ENCODE measurements around the gene AMDHD1.
"Not testable (repeated sequence)": the region's sequence is repeated elsewhere in the genome, so short reads cannot be mapped to it uniquely, and the experiment has no call there.

AMDHD1 gene

GRCh38 chr12:95966287-95966870 lies 23.2 kb downstream of the AMDHD1 start (continued):
- TF ChIP-seq CTCF (tag by site-specific recombination; IDR thresholded peaks at IDR 0.05) = no peak

GRCh38 chr12:95967301-95967700 lies 24.2 kb downstream of the AMDHD1 start:
- CTCF ChIA-PET = interaction anchor here (2.9 kb wide), 1 partner anchor 48 kb away, joined by 17 read pairs; no protein-coding TSS in a partner anchor

GRCh38 chr12:95969116-95969515 lies 26.0 kb downstream of the AMDHD1 start:
- H3K9me3 ChIP-seq (ENCODE audit: control insufficient read depth, insufficient read depth, low read depth, low read length); CTCF ChIA-PET; H3K4me3 ChIP-seq (ENCODE audit: low read depth, low read length); H3K27ac ChIP-seq (ENCODE audit: extremely low read depth, low read depth, low read length); H3K4me1 ChIP-seq (ENCODE audit: control insufficient read depth, insufficient read depth, low read length); POLR2A ChIA-PET; H3K36me3 ChIP-seq (ENCODE audit: control insufficient read depth in 2 of 2, insufficient read depth in 1 of 2, low read length in 2 of 2): not testable (repeated sequence)

More at GRCh38 chr12:95967301-95967700, 24.2 kb downstream of the AMDHD1 start:
- POLR2A ChIA-PET = no interaction called here
- Histone ChIP-seq H3K4me1 (ENCODE audit: control insufficient read depth, insufficient read depth, low read length) (no peaks in the 10 kb centered on the region), H3K27ac (ENCODE audit: extremely low read depth, low read depth, low read length) (no peak overlapping the region), H3K36me3 (ENCODE audit: control insufficient read depth in 2 of 2, insufficient read depth in 1 of 2, low read length in 2 of 2) (no peaks in the 10 kb centered on the region), H3K4me3 (ENCODE audit: low read depth, low read length) (no peak overlapping the region), H3K9me3 (ENCODE audit: control insufficient read depth, insufficient read depth, low read depth, low read length) (no peaks in the 10 kb centered on the region)
- TF ChIP-seq ZNF26 (tag by site-specific recombination; IDR thresholded peaks at IDR 0.05) (no peak), ZFHX2 (tag by site-specific recombination; conservative IDR thresholded peaks at IDR 0.05) (no peak), ZNF48 (tag by site-specific recombination; IDR thresholded peaks at IDR 0.05) (no peak), ZNF23 (tag by site-specific recombination; IDR thresholded peaks at IDR 0.05; ENCODE audit: borderline replicate concordance) (no peak), ZNF391 (tag by site-specific recombination; IDR thresholded peaks at IDR 0.05; ENCODE audit: borderline replicate concordance, low read depth) (no peak), ZNF10 (tag by site-specific recombination; IDR thresholded peaks at IDR 0.05) (no peak), PRDM6 (tag by site-specific recombination; IDR thresholded peaks at IDR 0.05) (no peak), ZNF2 (tag by site-specific recombination; IDR thresholded peaks at IDR 0.05) (no peak), ZNF768 (tag by site-specific recombination; IDR thresholded peaks at IDR 0.05) (no peak), ZNF791 (tag by site-specific recombination; IDR thresholded peaks at IDR 0.05) (no peak), ZNF354C (tag by site-specific recombination; IDR thresholded peaks at IDR 0.05; ENCODE audit: borderline replicate concordance, low read depth) (no peak)

- Histone ChIP-seq H3K9me3 (ENCODE audit: control insufficient read depth, insufficient read depth, low read depth, low read length) (no peaks in the 10 kb centered on the region), H3K27ac (ENCODE audit: extremely low read depth, low read depth, low read length) (no peak overlapping the region), H3K4me1 (ENCODE audit: control insufficient read depth, insufficient read depth, low read length) (no peaks in the 10 kb centered on the region), H3K36me3 (ENCODE audit: control insufficient read depth in 2 of 2, insufficient read depth in 1 of 2, low read length in 2 of 2) (no peaks in the 10 kb centered on the region), H3K4me3 (ENCODE audit: low read depth, low read length) (no peak overlapping the region)
- CTCF ChIA-PET = no interaction called here
- POLR2A ChIA-PET = interaction anchor here (0.7 kb wide), 1 partner anchor 270 kb away, joined by 9 read pairs; no protein-coding TSS in a partner anchor
- TF ChIP-seq PRDM10 (tag by site-specific recombination; IDR thresholded peaks at IDR 0.05) (no peak), KLF10 (tag by site-specific recombination; IDR thresholded peaks at IDR 0.05) (no peak), ZSCAN4 (tag by site-specific recombination; IDR thresholded peaks at IDR 0.05) (no peak), ZNF174 (tag by site-specific recombination; IDR thresholded peaks at IDR 0.05) (no peak), ZNF639 (tag by site-specific recombination; IDR thresholded peaks at IDR 0.05) (no peak), ZNF138 (tag by site-specific recombination; IDR thresholded peaks at IDR 0.05; ENCODE audit: borderline replicate concordance) (no peak), ZNF791 (tag by site-specific recombination; IDR thresholded peaks at IDR 0.05) (no peak)
Observed at GRCh38 chr12:95970905-95971304, 27.8 kb downstream of the AMDHD1 start.

Data from HEK293 (cell line).